PC-3 (cell line): ENCODE measurements around the gene SEMA3F. TPM values are rescaled to one million over a fixed set of nuclear protein-coding genes. Genes with fewer than 3 reads are reported as not detected.
"Not testable (repeated sequence)": the region's sequence is repeated elsewhere in the genome, so short reads cannot be mapped to it uniquely, and the experiment has no call there.

Experiments used
- ATAC-seq: fragments of 200-7000 bp; cut with Tn5 transposase; 2 replicates; pipeline ENCODE4 v1.9.1; 2020; ENCODE audit warnings: mild to moderate bottlenecking, moderate library complexity
- BruUV-seq: library from RNA; stranded (reverse); fragments of 400-500 nt; replicated peaks from 2 replicates; lab custom pipeline; 2021; lab: Mats Ljungman, UMichigan
- CTCF ChIA-PET: fragments of 300-600 bp; sonication (Branson Sonifier 250); formaldehyde crosslinking; loops from one replicate; lab custom pipeline; 2022; ENCODE audit warnings: antibody characterized with exemption; lab: Charles Lee
- POLR2A ChIA-PET: fragments of 300-600 bp; sonication (Branson Sonifier 250); formaldehyde crosslinking; loops from one replicate; lab custom pipeline; 2022; ENCODE audit warnings: antibody characterized with exemption; ENCODE audit not compliant: unreplicated experiment; lab: Charles Lee
- DNase-seq: peaks from one replicate; pipeline ENCODE4 v3.0.0-alpha.2; 2015
- H2AFZ ChIP-seq: fragments of 300-600 bp; sonication (generic); 2 replicates; pipeline ENCODE4 v1.6.0; 2016; ENCODE audit warnings: antibody characterized with exemption, low read length
- H3F3A ChIP-seq: fragments of 300-600 bp; sonication (generic); one replicate; pipeline ENCODE4 v1.6.0; 2017; ENCODE audit warnings: antibody characterized with exemption, low read length, control low read depth, mild to moderate bottlenecking; ENCODE audit not compliant: unreplicated experiment
- H3K27ac ChIP-seq: fragments of 300-600 bp; sonication (generic); 2 replicates; pipeline ENCODE4 v1.5.1; 2016; ENCODE audit warnings: mild to moderate bottlenecking, low read length
- H3K27me3 ChIP-seq: fragments of 300-600 bp; sonication (generic); 2 replicates; pipeline ENCODE4 v1.6.1; 2016; ENCODE audit warnings: low read length, mixed read lengths
- H3K36me3 ChIP-seq: fragments of 300-600 bp; sonication (generic); 2 replicates; pipeline ENCODE4 v1.6.1; 2016; ENCODE audit warnings: low read depth, mixed run types, low read length, mixed read lengths
- H3K4me1 ChIP-seq: fragments of 300-600 bp; sonication (generic); 2 replicates; pipeline ENCODE4 v1.5.1; 2016; ENCODE audit warnings: low read length; ENCODE audit not compliant: insufficient read depth
- H3K4me2 ChIP-seq: fragments of 300-600 bp; sonication (generic); 2 replicates; pipeline ENCODE4 v1.6.0; 2016; ENCODE audit warnings: low read length
- H3K4me3 ChIP-seq: fragments of 300-600 bp; sonication (generic); 2 replicates; pipeline ENCODE4 v1.5.1; 2016; ENCODE audit warnings: mild to moderate bottlenecking, low read length, mixed read lengths
- H3K79me2 ChIP-seq: fragments of 300-600 bp; sonication (generic); 2 replicates; pipeline ENCODE4 v1.6.1; 2017; ENCODE audit warnings: low read length, mixed read lengths
- H3K9ac ChIP-seq: fragments of 300-600 bp; sonication (generic); 2 replicates; pipeline ENCODE4 v1.6.0; 2016; ENCODE audit warnings: mild to moderate bottlenecking, low read length
- H3K9me2 ChIP-seq: fragments of 300-600 bp; sonication (generic); replicated peaks from 2 replicates; pipeline ENCODE4 v1.6.1; 2016; ENCODE audit warnings: mixed run types, low read length, mixed read lengths
- H3K9me3 ChIP-seq: fragments of 300-600 bp; sonication (generic); 2 replicates; pipeline ENCODE4 v1.6.1; 2016; ENCODE audit warnings: low read length, mixed read lengths
- H4K20me1 ChIP-seq: fragments of 300-600 bp; sonication (generic); 2 replicates; pipeline ENCODE4 v1.6.1; 2016; ENCODE audit warnings: low read length, mixed read lengths
- CTCF ChIP-seq: fragments of 300-600 bp; sonication (generic); conservative IDR thresholded peaks from 2 replicates; pipeline ENCODE4 v1.5.1; 2017; ENCODE audit warnings: antibody characterized with exemption, low read depth, mild to moderate bottlenecking, low read length
- EZH2 ChIP-seq: fragments of 300-600 bp; sonication (generic); IDR thresholded peaks from one replicate; pipeline ENCODE4 v1.6.1; 2017; ENCODE audit warnings: antibody characterized with exemption, mild to moderate bottlenecking, low read length; ENCODE audit not compliant: unreplicated experiment
- EZH2phosphoT487 ChIP-seq: fragments of 300-600 bp; sonication (generic); IDR thresholded peaks from 2 replicates; pipeline ENCODE4 v1.6.1; 2018; ENCODE audit warnings: mild to moderate bottlenecking, antibody characterized with exemption, low read length, borderline replicate concordance
- intact Hi-C: fragments of 100-400 bp; cut with micrococcal nuclease; formaldehyde crosslinking; loops from 2 replicates; pipeline ENCODE4 v1.9.0; 2023
- total RNA-seq: library from RNA; depleted of rRNA; stranded (reverse); fragments of >200 nt; gene quantifications from 2 replicates; pipeline ENCODE4 v1.2.3, GENCODE V29; 2014

Gene SEMA3F
- total RNA-seq, 1 experiment from 2014 or later: 50.5 TPM

- H3K4me3 ChIP-seq: no peak overlapping the region
- H3K79me2 ChIP-seq: no peaks in the 10 kb centered on the region
- ATAC-seq (no peak), DNase-seq (no peak)
- H3K9me2 ChIP-seq: no peaks in the 10 kb centered on the region
- CTCF ChIA-PET: interaction anchor here (0.6 to 1.0 kb wide), 2 partner anchors 15 to 25 kb away, joined by 3 read pairs; no protein-coding TSS in a partner anchor
- no peak overlapping the region for H2AFZ ChIP-seq
- no peak overlapping the region for H3K4me2 ChIP-seq
- BruUV-seq: no TSS peak
- H3K4me1 ChIP-seq: no peaks in the 10 kb centered on the region
- no peaks in the 10 kb centered on the region for H3K27me3 ChIP-seq
- H3K36me3 ChIP-seq: no peaks in the 10 kb centered on the region
- H4K20me1 ChIP-seq: no peaks in the 10 kb centered on the region
- H3K27ac ChIP-seq: no peak overlapping the region
- H3K9me3 ChIP-seq: no peaks in the 10 kb centered on the region
- POLR2A ChIA-PET: no interaction called here
- TF ChIP-seq EZH2phosphoT487: no peak
- TF ChIP-seq CTCF: no peak
- no peak for TF ChIP-seq EZH2
- intact Hi-C loops: no loop called here
- no peak overlapping the region for H3K9ac ChIP-seq
- no peaks in the 10 kb centered on the region for H3F3A ChIP-seq
These were observed 55.6 kb downstream of the SEMA3F start for GRCh38 chr3:50210510-50211367.

- POLR2A ChIA-PET, intact Hi-C loops, H3K4me1 ChIP-seq: not testable (repeated sequence)
These were observed 56.2 kb downstream of the SEMA3F start for GRCh38 chr3:50211368-50211717.

GRCh38 chr3:50211930-50212329 lies 56.8 kb downstream of the SEMA3F start:
- ChIA-PET POLR2A (no interaction called here), CTCF (interaction anchor here (1.0 kb wide), 1 partner anchor 16 kb away, joined by 3 read pairs; no protein-coding TSS in a partner anchor)
- Histone ChIP-seq H3K4me2 (no peak overlapping the region), H3K4me3 (no peak overlapping the region), H3K9me3 (no peaks in the 10 kb centered on the region), H4K20me1 (no peaks in the 10 kb centered on the region), H3F3A (no peaks in the 10 kb centered on the region), H3K27ac (no peak overlapping the region), H3K4me1 (no peaks in the 10 kb centered on the region), H2AFZ (no peak overlapping the region), H3K9ac (no peak overlapping the region), H3K36me3 (no peaks in the 10 kb centered on the region), H3K27me3 (no peaks in the 10 kb centered on the region), H3K79me2 (no peaks in the 10 kb centered on the region), H3K9me2 (no peaks in the 10 kb centered on the region)
- ATAC-seq: no peak
- no peak for TF ChIP-seq CTCF
- no peak for TF ChIP-seq EZH2phosphoT487
- TF ChIP-seq EZH2: no peak
- no peak for DNase-seq
- intact Hi-C loops: no loop called here
- no TSS peak for BruUV-seq

More at GRCh38 chr3:50211368-50211717, 56.2 kb downstream of the SEMA3F start:
- not testable (repeated sequence) for H3K27me3 ChIP-seq, H3K9me3 ChIP-seq, ATAC-seq, H2AFZ ChIP-seq, H3K9me2 ChIP-seq, H3K9ac ChIP-seq, H3K4me2 ChIP-seq, H3K27ac ChIP-seq, H4K20me1 ChIP-seq, H3K79me2 ChIP-seq, BruUV-seq, H3K36me3 ChIP-seq, H3K4me3 ChIP-seq, H3F3A ChIP-seq, DNase-seq
- CTCF ChIA-PET: interaction anchor here (1.0 kb wide), 1 partner anchor 16 kb away, joined by 3 read pairs; no protein-coding TSS in a partner anchor
